Peyer's patch (tissue), 4 donors: Measurements from ENCODE around the gene DOCK10.

Experiments
- CTCF ChIP-seq, 6 experiments: fragments of 450-650 bp in 4 of 6; fragments of 200-600 bp in 2 of 6; sonication (generic) in 1 of 6; IDR thresholded peaks; one replicate each; pipeline ENCODE4 v1.5.1; 2017 to 2019; ENCODE audit warnings: antibody characterized with exemption in 6 of 6, mild to moderate bottlenecking in 3 of 6, moderate library complexity in 1 of 6
- POLR2A ChIP-seq, 2 donors: fragments of 450-650 bp; IDR thresholded peaks; one replicate each; pipeline ENCODE4 v1.5.1; 2017; ENCODE audit warnings: antibody characterized with exemption in 2 of 2, mild to moderate bottlenecking in 2 of 2, moderate library complexity in 2 of 2

- TF ChIP-seq CTCF (IDR thresholded peaks at IDR 0.05) (no peak), POLR2A (IDR thresholded peaks at IDR 0.05) (no peak)
Measured at GRCh38 chr2:225070811-225071210, 28.5 kb upstream of the DOCK10 start.
